ENCODE results near the gene RASL10B.

The RASL10B gene

DNA sequence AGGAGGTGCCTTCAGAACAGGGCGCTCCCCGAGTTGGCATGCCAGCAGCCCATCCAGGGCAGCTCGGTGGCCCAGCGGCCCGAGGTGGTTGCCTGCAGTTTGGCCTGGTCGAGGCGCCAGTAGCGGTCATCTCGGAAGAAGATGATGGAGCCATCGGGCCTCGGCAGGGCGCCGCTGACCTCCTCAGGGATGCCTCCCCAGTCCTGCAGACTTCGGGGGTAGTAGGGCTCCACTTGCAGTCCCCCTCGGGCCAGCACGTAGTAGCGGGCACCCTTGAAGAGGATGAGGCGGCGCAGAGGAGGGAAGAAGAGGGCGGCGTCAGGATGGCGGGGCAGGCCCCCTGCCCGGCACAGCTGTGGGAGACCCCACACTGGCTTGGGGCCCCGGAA is 35.0 kb downstream of the RASL10B start:
- no peak for DNase-seq

DNA sequence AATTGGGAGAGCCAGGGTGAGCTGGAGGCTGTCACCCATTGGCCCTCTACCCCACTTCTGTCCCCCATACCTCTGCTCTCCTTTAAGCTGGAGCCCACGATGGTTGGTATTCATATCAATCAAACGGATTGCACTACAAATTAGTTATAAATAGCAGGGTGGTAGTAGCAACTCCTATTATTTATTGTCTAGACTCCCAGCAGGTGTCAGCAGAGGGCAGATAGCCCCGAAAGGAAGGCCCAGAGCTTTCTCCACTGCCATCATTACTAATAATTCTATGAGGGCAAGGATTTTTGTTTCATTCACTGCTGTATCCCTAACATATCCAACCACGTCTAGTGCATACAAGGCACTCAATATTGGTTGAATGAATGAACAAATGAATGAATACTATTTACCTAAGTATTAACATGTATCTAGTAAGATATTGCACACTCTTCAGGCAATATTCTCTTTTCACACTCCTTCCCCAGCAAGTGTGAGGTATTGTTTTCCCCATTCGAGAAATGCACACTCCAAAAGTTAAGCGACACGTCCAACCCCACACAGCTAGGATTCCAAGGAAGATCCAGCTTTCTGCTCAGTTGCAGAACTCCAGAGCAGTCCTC is 35.6 kb downstream of the RASL10B start:
- DNase-seq, result no peak

DNA sequence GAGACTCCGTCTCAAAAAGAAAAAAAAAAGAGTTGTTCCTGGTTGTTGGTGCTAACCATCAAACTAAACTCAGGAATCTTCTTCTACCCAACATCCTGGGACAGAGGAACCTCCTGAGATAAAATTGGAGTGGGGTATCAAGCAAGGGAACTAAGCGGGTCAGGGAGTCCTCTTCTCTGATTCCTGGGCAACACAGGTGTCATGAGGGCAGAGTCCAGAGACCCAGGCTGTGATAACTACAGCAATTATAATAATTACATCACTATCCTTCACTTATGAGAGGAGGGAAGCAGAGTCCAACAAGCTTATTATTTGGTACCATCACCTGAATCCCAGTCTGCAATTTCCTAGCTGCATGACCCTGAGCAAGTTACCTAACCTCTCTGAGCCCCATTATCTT is 37.4 kb downstream of the RASL10B start:
- no peak for DNase-seq

DNA sequence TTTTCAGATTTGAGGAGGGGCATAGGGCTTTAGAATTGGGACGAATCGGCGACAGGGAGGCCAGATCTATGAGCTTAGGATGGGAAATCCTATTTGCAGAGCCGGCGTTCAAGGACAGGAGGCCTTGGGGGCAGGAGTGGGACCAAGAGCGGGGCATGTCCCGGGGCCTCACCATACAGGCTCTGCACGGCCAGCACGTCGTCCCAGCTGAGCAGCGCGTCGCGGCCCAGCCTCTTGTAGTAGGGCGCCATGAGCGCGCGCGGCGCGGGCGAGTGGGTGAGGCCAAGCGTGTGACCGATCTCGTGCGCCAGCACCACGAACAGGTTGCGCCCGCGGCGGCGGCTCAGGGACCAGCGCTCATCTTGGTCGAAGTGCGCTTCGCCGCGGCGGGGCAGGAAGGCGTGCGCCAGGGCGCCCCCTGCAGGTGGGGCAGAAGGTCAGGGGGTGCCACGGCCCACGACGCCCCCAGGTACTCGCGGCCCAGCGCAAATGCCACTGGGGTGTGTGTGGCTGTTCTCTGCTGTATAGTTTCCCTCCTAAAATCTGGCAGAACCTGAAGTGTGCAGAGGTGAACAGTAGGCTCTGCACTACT is 38.6 kb downstream of the RASL10B start:
- no peak for DNase-seq

DNA sequence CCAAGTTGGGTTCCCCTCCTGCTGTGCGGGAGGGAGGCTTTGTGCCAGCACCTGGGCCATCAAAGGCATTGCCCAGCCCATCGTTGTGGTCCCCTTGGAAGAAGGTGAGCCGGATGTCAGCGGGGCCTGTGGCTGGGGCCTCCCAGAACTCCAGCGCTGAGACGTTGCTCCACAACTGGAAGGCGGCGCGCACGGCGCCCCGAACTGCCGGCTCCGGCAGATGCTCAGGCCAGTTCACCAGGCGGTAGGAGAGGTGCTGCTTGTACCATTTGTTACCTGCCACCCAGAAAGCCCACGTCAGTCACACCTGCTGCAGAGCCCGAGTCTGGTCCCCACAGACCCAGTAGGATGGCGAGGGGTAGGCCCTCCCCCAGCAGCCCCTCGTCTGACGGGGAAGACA is 41.7 kb downstream of the RASL10B start:
- DNase-seq, result no peak

DNA sequence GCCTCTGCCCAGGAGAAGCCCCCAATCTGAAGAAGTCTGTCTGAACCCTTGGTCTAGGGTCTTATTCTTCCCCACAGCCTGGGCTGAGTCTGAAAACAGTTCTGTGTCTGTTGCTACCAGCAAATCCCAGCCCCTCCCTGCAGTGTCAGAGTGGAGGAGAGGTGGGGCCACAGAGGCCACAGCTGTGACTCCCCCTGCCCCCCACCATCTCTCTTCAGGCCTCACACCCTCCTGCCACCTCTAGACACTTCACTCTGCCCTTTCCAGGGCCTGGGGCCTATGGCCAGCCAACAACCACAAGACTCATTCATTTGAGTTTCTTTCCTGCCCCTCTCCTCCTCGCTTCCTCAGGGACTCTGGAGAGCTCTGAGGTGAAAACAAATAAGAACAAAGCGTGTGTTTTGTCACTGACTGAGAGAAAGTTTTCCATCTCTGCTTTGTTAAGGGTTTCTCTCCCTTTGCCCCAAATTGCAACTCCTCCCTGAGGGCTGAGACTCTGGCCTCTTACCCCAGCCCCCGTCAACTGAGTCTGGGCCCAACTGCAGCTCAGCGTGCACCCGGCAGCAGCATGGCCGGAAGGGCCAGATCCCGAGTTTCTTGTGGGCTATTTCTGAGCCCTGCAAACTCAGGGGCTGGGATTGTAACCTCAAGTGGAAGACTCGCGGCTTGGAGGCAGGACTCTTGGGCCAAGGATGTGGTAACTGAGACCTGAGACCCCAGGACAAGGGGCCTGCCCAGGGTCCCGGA is 42.4 kb downstream of the RASL10B start:
- no peak for DNase-seq

DNA sequence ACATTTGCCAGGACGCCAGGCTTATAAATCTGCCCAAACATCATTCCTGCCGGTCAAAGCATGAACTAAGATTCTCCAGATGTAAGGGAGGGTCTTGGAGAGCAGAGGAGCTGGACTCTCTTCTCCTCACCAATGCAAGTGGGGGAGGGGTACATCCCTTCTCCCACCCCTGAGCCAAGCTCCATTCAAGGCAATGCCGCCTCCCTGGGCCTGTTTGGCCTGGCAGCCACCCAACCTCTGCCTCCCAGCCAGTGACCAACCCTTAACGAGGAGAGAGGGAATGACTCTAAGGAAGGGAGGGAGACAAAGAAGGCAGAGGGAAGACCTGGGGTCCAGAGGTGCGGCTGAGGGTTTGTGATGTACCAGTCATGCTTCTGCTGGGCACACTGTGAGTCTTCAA is 43.1 kb downstream of the RASL10B start:
- no peak for DNase-seq

DNA sequence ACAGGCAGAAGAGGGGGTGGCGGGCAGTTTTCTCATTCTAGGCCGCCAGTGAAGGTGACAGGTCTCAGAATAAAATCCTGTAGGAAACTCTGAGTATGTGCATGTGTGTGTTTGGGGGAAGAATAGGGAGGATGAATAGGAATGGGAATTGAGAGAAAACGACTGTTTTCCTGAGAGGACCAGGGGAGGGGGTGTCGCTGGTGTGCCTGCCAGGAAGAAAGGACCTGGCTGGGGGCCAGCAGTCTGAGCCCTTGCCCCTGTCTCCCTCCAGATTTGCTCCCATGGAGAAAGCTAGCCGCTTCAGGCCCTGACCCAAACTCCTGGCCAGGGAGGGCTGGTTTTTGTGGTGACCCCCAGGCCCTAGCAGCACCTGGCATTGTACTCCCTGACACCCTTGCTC is 43.6 kb downstream of the RASL10B start:
- no peak for DNase-seq

DNA sequence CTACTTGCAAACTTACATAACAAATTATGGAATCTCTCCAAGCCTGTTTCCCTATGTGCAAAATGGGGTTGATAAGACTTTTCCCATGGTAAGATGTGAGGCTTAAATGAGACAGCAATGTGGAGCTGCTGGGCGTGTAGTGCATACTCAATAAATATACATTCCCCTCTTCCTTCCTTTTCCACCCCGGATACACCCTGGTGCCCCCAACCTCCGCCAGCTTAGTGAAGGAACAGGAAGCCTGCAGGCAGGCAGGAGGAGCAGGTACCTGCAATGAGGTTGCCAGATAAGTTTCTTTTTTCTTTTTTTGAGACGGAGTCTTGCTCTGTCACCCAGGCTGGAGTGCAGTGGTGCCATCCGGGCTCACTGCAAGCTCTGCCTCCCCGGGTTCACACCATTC is 44.1 kb downstream of the RASL10B start:
- DNase-seq, result no peak

DNA sequence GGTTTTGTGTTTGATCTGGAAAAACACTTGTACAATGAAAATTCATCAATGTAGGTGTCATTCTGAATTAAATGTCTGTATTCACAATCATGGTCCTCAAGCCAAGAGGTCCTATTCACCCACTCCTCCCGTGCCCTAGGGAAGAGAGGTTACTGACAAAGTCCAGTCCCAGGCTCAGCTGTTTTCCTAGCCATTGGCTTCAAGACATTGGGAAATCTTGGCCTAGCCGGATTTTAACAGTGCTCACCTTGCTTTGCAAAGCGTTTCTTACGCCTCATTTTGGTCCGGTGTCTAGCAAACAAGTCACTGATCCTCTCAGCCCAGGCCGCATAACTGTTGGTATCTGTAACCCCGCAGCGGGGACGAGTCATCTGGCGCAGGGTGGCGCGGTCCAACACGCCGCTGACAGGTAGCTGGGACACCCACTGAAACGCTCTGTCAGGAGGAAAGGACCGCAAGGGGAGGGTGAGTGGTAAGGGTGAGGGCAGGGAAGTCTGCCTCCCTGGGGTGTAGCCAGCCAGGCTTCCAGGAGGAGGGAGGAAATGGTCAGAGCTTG is 47.3 kb downstream of the RASL10B start:
- DNase-seq, result no peak

DNA sequence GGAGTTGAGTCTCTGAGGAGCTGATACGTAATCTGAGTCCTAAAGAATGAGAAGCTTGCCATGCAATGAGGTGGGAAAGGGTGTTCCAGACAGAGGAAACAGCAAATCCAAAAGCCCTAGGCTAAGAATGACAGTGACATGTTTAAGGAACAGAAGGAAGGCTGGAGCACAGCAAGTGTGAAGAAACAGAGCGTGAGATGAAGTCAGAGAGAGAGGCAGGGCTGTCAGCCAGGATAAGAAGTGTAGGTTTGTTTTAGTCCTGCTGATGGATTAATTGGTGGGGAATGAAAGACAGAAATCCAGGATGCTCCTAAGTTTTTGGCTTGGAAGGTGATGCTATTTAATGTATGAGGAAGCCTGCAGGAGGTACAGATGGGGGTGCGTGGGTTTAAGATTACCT is 49.5 kb downstream of the RASL10B start:
- DNase-seq, result no peak

DNA sequence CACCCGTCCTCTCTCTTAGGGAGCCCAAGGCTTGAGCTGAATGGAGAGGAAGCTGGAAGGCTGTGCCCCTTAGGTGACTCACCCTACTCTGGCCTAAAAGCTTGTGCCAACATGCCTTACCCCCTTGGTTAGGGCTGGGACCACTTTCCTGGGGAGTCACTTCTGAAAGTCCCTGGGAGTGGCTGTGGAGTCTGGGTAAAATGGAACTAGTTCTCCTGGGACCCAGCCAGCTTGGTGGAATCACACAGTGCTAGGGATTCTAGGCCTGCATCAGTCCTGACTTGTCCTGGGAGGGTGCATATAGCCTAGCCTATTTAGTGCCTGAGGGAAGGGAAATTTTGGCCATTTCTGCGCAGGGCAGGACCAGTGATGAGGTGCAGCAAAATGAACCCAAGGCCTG is 53.5 kb downstream of the RASL10B start:
- no peak for DNase-seq

DNA sequence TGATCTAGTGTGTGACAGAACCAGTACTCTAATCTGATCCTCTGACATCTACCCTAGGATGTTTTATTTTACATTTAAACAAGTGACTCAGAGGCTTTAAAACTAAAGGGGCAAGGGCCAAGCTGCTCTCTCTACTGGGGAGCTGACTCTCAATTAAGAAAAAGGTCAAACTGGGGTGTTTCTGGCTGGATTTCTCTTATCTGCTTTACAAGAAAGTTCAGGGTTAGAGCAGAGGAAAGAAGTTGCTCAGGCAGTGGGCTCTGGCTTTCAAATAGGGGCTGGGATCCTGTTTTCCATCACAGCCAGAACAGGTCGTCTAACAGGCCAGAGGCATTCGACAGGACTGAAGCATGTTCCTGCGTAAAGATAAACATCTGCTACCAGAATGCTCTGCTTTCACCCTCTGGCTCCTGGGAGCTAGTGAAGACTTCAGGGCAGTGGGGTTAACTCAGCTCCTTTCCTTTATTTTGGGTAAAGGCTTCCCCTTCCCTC is 55.5 kb downstream of the RASL10B start:
- no peak for DNase-seq

DNA sequence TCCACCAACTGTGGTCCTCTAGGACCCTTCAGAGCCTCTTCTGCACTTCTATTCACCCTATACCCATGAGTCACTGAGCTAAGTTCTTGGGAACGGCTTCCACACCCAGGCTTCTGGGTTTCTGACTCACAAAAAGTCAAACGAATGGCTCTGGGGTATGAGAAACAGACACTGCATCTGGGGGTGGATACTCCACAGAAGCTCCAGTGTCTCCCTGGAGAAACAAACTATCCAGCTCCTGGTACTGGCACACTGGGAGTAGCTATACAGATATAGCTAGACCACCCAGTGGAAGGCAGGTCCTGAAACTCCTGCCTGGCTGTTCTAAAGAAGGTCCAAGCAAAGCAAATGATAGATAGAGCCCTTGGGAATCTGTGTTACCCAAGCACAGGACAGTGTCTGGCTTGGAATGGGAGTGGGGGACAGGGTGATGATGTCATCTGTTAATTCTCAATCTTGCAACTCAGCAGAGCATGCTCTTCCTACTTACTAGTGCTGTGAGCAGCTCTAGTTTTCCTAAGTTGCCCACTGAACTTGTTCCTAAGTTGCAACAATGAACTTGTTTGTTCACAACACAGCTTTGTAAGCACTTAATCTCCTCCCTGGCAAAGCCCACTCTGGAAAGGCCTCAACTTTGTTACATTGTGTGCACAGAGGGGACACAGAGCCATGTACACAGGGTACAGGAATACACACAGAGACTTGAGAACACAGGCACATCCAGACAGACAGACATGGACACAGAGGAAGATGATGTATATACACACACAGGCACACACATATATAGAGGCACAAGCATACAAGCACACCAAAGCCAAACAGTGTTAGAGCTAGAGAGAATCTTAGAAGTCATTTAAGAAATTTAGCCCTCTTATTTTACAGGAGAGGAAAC is 57.3 kb downstream of the RASL10B start:
- DNase-seq, result no peak

DNA sequence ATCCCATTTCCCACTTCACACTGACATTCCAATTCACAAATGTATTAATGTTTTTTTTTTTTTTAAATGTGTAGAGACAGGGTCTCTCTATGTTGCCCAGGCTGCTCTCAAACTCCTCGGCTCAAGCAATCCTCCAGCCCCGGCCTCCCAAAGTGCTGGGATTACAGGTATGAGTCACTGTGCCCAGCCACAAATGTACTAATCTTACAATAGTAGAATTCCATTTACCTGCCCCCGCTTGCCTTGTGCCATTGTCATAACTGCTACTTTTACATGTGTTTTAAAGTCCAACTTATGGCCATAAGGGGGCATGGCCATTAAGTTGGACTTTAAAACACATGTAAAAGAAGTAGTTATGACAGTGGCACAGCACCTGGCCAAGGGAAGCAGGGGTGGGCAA is 59.4 kb downstream of the RASL10B start:
- DNase-seq, result no peak

DNA sequence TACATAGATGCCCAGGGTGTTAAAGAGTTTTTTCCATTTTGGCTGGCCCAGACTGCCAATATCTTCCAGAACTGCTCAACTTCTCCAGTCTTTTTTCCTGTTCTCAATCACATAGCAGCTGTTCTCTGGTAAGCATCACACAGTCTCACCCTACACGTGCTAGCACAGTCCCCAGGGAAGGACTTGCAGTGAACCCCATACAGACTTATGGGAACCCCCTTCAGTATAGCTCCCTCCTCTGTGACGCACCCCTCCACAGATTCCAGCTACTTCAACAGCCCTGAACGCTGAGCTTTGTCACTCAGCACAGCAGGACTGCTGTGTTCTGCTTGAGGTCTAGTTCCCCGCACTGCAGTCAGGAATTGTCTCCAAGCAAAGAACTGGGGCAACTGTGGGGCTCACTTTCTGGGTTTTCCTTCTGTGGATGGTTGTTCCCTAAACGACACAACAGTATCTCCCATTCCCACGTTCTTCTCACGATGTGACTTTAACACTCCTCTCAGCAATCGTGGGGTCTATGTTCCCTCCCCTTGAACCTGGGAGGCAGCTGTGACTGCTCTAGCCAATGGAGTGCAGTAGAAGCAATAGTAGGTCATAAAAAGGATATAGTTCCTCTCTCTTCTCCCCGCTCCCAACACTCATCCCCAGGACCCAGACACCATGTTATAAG is 60.4 kb downstream of the RASL10B start:
- no peak for DNase-seq

Measured in COR-L47 (cell line).